A673 (cell line): Measurements from ENCODE around the gene TBX21. TPM values are rescaled to one million over a fixed set of nuclear protein-coding genes. Genes with fewer than 3 reads are reported as not detected.

Source experiments
- BruUV-seq: library from RNA; stranded (reverse); fragments of 400-500 nt; replicated peaks from 2 replicates; lab custom pipeline; 2021; lab: Mats Ljungman, UMichigan
- CTCF ChIA-PET: fragments of 300-600 bp; sonication (Branson Sonifier 250); formaldehyde crosslinking; loops from one replicate; lab custom pipeline; 2022; ENCODE audit warnings: antibody characterized with exemption; lab: Charles Lee
- POLR2A ChIA-PET: fragments of 300-600 bp; sonication (Branson Sonifier 250); formaldehyde crosslinking; loops from one replicate; lab custom pipeline; 2022; ENCODE audit warnings: antibody characterized with exemption; ENCODE audit not compliant: low non-redundant PET; lab: Charles Lee
- DNase-seq: peaks from one replicate; pipeline ENCODE4 v3.0.0-alpha.2; 2015; ENCODE audit warnings: low spot score
- H3K27ac ChIP-seq: fragments of 200-600 bp; sonication (generic); 2 replicates; pipeline ENCODE4 v1.5.1; 2016; ENCODE audit warnings: mixed run types, low read depth, mild to moderate bottlenecking, mixed read lengths, antibody characterized with exemption, low read length; ENCODE audit not compliant: poor library complexity, severe bottlenecking
- H3K27me3 ChIP-seq: fragments of 200-600 bp; sonication (generic); replicated peaks from 2 replicates; pipeline ENCODE4 v1.6.1; 2017; ENCODE audit warnings: mixed run types, low read depth, mild to moderate bottlenecking, mixed read lengths, antibody characterized with exemption, low read length; ENCODE audit not compliant: insufficient read depth, poor library complexity
- H3K36me3 ChIP-seq: fragments of 200-600 bp; sonication (generic); 2 replicates; pipeline ENCODE4 v1.6.1; 2016; ENCODE audit warnings: mixed run types, mild to moderate bottlenecking, mixed read lengths, antibody characterized with exemption, low read length; ENCODE audit not compliant: insufficient read depth, poor library complexity, severe bottlenecking
- H3K4me1 ChIP-seq: fragments of 200-600 bp; sonication (generic); 2 replicates; pipeline ENCODE4 v1.6.1; 2017; ENCODE audit warnings: mixed run types, mild to moderate bottlenecking, mixed read lengths, antibody characterized with exemption, low read length; ENCODE audit not compliant: insufficient read depth, poor library complexity, severe bottlenecking
- H3K4me3 ChIP-seq: fragments of 200-600 bp; sonication (generic); 2 replicates; pipeline ENCODE4 v1.5.1; 2016; ENCODE audit warnings: low read depth, mixed run types, mild to moderate bottlenecking, mixed read lengths, low read length; ENCODE audit not compliant: poor library complexity, severe bottlenecking
- H3K9me3 ChIP-seq: fragments of 200-600 bp; sonication (generic); 2 replicates; pipeline ENCODE4 v1.6.1; 2016; ENCODE audit warnings: mixed run types, low read depth, mild to moderate bottlenecking, mixed read lengths, antibody characterized with exemption, low read length; ENCODE audit not compliant: poor library complexity, severe bottlenecking
- EZH2 ChIP-seq: fragments of 200-600 bp; sonication (generic); IDR thresholded peaks from 2 replicates; pipeline ENCODE4 v1.6.1; 2017; ENCODE audit warnings: borderline replicate concordance, low read depth, mild to moderate bottlenecking, mixed read lengths, antibody characterized with exemption, low read length; ENCODE audit not compliant: poor library complexity, severe bottlenecking
- intact Hi-C: fragments of 100-400 bp; cut with micrococcal nuclease; formaldehyde crosslinking; loops from one replicate; pipeline ENCODE4 v1.10.0; 2022; ENCODE audit not compliant: unreplicated experiment
- total RNA-seq: library from RNA; stranded (reverse); gene quantifications from 2 replicates; pipeline ENCODE4 v1.2.3, GENCODE V29; 2021
- TF ChIP-seq, protein P1 (sequence below): fragments of 300-800, 200-600 bp; sonication (generic); conservative IDR thresholded peaks from 2 replicates; pipeline ENCODE4 v1.5.1; 2017; ENCODE audit warnings: low read depth, mild to moderate bottlenecking, antibody characterized with exemption, low read length, moderate library complexity, mixed read lengths

The TBX21 gene
- total RNA-seq, 1 experiment from 2014 or later = not detected

DNA sequence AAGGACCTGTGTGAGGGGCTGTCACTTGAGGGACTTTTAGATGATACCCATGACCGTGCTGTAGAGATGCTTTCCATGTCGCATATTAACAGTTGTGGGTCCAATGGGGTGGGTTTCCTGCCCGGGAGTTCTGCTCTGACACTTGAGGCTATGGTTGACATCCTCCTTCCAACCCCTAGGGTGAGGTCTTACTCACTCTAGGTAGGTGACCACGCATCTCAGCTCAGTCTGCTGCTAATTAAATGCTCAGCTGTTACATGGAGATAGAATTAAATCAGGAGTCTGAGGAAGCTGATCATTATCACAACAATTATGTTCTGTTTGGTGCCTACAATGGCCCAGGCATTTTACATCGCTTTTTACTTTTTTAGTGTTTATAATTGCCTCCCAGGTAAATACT is 48.4 kb downstream of the TBX21 start:
- no peak for DNase-seq
- ChIA-PET POLR2A (no interaction called here), CTCF (no interaction called here)
- no peaks in the 10 kb centered on the region for H3K4me1 ChIP-seq
- H3K27ac ChIP-seq = no peak overlapping the region
- H3K27me3 ChIP-seq = peaks cover 8% of the 10 kb centered on the region
- no TSS peak for BruUV-seq
- no peaks in the 10 kb centered on the region for H3K9me3 ChIP-seq
- no peak overlapping the region for H3K4me3 ChIP-seq
- intact Hi-C loops = no loop called here
- TF ChIP-seq, protein P1, sequence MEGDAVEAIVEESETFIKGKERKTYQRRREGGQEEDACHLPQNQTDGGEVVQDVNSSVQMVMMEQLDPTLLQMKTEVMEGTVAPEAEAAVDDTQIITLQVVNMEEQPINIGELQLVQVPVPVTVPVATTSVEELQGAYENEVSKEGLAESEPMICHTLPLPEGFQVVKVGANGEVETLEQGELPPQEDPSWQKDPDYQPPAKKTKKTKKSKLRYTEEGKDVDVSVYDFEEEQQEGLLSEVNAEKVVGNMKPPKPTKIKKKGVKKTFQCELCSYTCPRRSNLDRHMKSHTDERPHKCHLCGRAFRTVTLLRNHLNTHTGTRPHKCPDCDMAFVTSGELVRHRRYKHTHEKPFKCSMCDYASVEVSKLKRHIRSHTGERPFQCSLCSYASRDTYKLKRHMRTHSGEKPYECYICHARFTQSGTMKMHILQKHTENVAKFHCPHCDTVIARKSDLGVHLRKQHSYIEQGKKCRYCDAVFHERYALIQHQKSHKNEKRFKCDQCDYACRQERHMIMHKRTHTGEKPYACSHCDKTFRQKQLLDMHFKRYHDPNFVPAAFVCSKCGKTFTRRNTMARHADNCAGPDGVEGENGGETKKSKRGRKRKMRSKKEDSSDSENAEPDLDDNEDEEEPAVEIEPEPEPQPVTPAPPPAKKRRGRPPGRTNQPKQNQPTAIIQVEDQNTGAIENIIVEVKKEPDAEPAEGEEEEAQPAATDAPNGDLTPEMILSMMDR = no peak
- no peak for TF ChIP-seq EZH2
- H3K36me3 ChIP-seq = no peaks in the 10 kb centered on the region

DNA sequence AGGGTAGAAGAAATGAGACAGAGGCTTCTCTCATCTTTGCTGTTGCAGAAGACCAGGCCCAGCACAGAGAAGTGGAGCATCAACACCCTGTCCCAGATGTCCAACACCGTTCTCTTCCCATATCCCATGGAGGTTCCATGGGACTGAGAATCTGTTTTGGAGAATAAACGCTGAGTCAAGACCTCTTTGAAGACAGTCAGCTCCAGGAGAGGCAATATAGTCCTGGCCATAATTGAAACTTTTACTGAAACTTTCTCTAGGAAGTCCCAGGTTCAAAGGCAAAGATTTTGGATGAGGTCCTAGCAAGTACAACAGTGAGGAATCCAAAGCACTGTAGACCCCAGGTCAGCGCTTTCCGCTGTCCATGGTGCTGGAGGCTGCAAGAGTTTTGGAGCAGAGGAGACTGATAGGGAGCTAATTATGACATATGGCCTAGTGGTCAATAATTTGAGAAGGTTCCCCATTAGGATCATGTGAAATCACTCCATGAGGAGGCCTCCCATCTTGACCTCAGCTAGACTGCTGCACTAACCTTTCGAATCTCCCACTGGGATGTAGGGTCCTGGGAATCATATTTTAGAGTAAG is 52.6 kb downstream of the TBX21 start:
- peaks cover 22% of the 10 kb centered on the region for H3K27me3 ChIP-seq
- no peaks in the 10 kb centered on the region for H3K9me3 ChIP-seq
- no peaks in the 10 kb centered on the region for H3K4me1 ChIP-seq
- no peak overlapping the region for H3K27ac ChIP-seq
- ChIA-PET POLR2A (no interaction called here), CTCF (no interaction called here)
- TF ChIP-seq, protein P1 = no peak
- TF ChIP-seq EZH2 = no peak
- peak; percentile 48 for DNase-seq
- no TSS peak for BruUV-seq
- no peak overlapping the region for H3K4me3 ChIP-seq
- no peaks in the 10 kb centered on the region for H3K36me3 ChIP-seq
- intact Hi-C loops = no loop called here

DNA sequence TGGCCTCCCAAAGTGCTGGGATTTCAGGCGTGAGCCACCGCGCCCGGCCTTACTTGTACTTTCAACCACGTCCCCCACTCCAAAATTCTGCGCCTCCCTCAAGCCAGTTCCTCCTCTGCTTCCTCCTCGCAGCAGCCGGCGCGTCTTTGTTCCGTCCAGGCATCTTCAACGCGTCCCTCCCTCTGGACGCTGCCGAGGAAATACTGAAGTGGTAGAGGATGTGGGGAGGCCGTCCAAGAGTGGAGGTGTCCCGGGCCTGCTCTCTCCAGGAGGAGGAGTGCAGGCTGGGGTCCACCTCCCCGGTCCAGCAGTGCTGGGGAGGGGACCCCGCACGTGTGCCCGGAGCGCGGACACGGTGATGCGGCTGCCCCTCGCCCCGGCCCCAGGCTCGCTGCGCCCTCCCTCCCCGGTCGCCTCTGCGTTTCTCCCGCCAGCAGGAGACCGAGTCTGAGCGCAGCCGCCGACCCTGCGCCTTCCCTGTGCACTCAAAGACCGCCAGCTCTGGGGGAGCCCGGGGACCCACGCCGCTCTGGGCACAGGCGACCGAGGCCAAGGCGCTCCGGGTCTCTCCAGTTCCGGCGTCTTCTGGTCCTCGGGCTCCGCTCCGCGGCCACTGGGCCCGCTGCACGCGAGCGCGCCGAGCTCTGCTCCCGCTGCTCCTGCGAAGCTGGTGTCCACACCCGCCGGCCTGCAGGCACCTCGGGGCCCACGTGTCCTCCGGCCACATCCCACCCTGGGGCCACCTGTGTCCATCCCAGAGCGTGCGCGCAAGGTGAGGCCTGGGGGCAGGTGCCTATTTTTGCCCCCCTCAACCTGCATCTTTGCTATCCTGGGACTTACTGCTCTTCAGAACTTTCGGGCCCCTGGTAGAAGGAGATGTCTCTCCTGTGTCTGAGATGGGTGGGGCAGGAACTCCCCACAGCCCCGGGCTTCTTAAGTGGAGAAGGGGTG is 56.9 kb downstream of the TBX21 start:
- H3K27ac ChIP-seq = no peak overlapping the region
- DNase-seq = peak; percentile 30
- no peaks in the 10 kb centered on the region for H3K4me1 ChIP-seq
- CTCF ChIA-PET = no interaction called here
- H3K4me3 ChIP-seq = peak overlapping the region; percentile 31
- no peaks in the 10 kb centered on the region for H3K36me3 ChIP-seq
- POLR2A ChIA-PET = no interaction called here
- TF ChIP-seq EZH2 = no peak
- TF ChIP-seq, protein P1 = peak; percentile 34
- intact Hi-C loops = no loop called here
- peaks cover 48% of the 10 kb centered on the region for H3K27me3 ChIP-seq
- H3K9me3 ChIP-seq = no peaks in the 10 kb centered on the region
- BruUV-seq = no TSS peak
